Activated naive CD8-positive, alpha-beta T cell treated with anti-CD3 and anti-CD28 coated beads, Interleukin-2, amount 10 ng/mL, durations not matched to agents 7 days and 5 days (primary cell): ENCODE data around the gene RANBP17. TPM values are rescaled to one million over a fixed set of nuclear protein-coding genes. Genes with fewer than 3 reads are reported as not detected.
"Not testable (repeated sequence)": the region's sequence is repeated elsewhere in the genome, so short reads cannot be mapped to it uniquely, and the experiment has no call there.

Experiments
- ATAC-seq: fragments of 150-1000 bp; cut with Tn5 transposase; one replicate; pipeline ENCODE4 v1.10.0; 2021; ENCODE audit warnings: low read depth, moderate library complexity
- POLR2A ChIA-PET: fragments of 350-600 bp; sonication (Branson Sonifier 250); formaldehyde crosslinking; loops from one replicate; lab custom pipeline; 2021; ENCODE audit warnings: antibody characterized with exemption; lab: Charles Lee
- DNase-seq: peaks from one replicate; pipeline ENCODE4 v3.0.0; 2021
- H3K27ac Mint-ChIP-seq: one replicate; pipeline ENCODE4 v1.8.0; 2022; ENCODE audit warnings: mild to moderate bottlenecking, mixed read lengths
- H3K27me3 Mint-ChIP-seq: one replicate; pipeline ENCODE4 v1.8.0; 2022; ENCODE audit warnings: mild to moderate bottlenecking, moderate library complexity, mixed read lengths
- H3K36me3 Mint-ChIP-seq: one replicate; pipeline ENCODE4 v1.8.0; 2021; ENCODE audit warnings: mild to moderate bottlenecking, mixed read lengths
- H3K4me1 Mint-ChIP-seq: one replicate; pipeline ENCODE4 v1.8.0; 2021; ENCODE audit warnings: mixed read lengths
- H3K4me3 Mint-ChIP-seq: one replicate; pipeline ENCODE4 v1.8.0; 2022; ENCODE audit warnings: mild to moderate bottlenecking, moderate library complexity, mixed read lengths
- H3K9me3 Mint-ChIP-seq: one replicate; pipeline ENCODE4 v1.8.0; 2021; ENCODE audit warnings: mixed read lengths
- total RNA-seq, 2 experiments: library from RNA; stranded (reverse); gene quantifications; one replicate each; pipeline ENCODE4 v1.2.3, GENCODE V29; 2021

RANBP17 gene
- total RNA-seq, 2 experiments from 2014 or later = 0.53 TPM; not detected in 1

- DNase-seq = no peak
- Mint-ChIP-seq H3K36me3 (no peaks in the 10 kb centered on the region), H3K4me3 (no peak overlapping the region), H3K27ac (no peak overlapping the region), H3K9me3 (no peaks in the 10 kb centered on the region), H3K4me1 (no peaks in the 10 kb centered on the region), H3K27me3 (no peaks in the 10 kb centered on the region)
- POLR2A ChIA-PET = no interaction called here
- ATAC-seq = no peak
Observed at GRCh38 chr5:171023508-171023907, 161.7 kb downstream of the RANBP17 start.

DNA sequence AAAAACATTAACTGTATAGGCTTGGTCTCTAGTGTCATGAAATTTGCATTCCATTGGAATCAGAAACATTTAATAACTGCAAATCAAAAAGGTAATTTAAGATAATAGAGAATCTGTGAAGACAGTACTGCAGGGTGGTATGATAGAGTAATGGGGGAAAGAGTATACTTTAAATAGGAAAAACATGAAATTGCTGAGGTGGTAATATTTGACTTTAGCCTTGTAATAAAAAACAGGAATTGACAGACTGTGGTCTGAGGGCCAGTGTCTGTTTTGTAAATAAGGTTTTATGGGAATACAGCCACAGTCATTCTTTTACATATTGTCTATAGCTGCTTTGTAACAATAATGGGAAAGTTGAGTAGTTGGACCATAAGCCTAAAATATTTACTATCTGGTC lies 162.3 kb downstream of the RANBP17 start:
- no peaks in the 10 kb centered on the region for H3K27me3 Mint-ChIP-seq
- no peaks in the 10 kb centered on the region for H3K9me3 Mint-ChIP-seq
- H3K4me1 Mint-ChIP-seq = no peaks in the 10 kb centered on the region
- H3K36me3 Mint-ChIP-seq = no peaks in the 10 kb centered on the region
- H3K27ac Mint-ChIP-seq = no peak overlapping the region
- POLR2A ChIA-PET = no interaction called here
- no peak for ATAC-seq
- no peak for DNase-seq
- H3K4me3 Mint-ChIP-seq = no peak overlapping the region

DNA sequence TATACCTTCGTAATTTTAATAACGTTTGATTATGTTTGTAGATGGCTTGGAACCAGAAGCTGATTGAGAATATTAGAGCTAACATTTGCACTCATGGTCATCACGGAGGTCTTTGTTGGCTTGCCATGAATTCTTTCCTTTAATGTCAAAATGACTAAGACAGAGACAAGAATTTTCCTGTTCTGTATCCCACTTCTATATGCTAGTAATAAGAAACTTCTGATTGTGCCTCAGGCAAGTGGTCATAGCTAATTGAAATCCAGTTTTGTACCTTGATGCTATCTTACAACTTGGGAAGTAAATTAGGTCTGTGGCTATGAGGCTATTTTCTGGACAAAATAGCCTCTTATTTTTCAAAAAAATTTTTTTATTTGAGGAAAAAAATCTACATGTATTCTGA lies 167.6 kb downstream of the RANBP17 start:
- peaks cover 2% of the 10 kb centered on the region for H3K27me3 Mint-ChIP-seq
- no peaks in the 10 kb centered on the region for H3K36me3 Mint-ChIP-seq
- ATAC-seq = no peak
- H3K27ac Mint-ChIP-seq = no peak overlapping the region
- POLR2A ChIA-PET = no interaction called here
- DNase-seq = no peak
- no peak overlapping the region for H3K4me3 Mint-ChIP-seq
- no peaks in the 10 kb centered on the region for H3K9me3 Mint-ChIP-seq
- H3K4me1 Mint-ChIP-seq = no peaks in the 10 kb centered on the region

- POLR2A ChIA-PET = no interaction called here
- Mint-ChIP-seq H3K4me1 (no peaks in the 10 kb centered on the region), H3K9me3 (no peaks in the 10 kb centered on the region), H3K36me3 (no peaks in the 10 kb centered on the region), H3K4me3 (no peak overlapping the region), H3K27ac (no peak overlapping the region), H3K27me3 (peaks cover 2% of the 10 kb centered on the region)
- DNase-seq (no peak), ATAC-seq (no peak)
Observed at GRCh38 chr5:171031977-171032376, 170.2 kb downstream of the RANBP17 start.

DNA sequence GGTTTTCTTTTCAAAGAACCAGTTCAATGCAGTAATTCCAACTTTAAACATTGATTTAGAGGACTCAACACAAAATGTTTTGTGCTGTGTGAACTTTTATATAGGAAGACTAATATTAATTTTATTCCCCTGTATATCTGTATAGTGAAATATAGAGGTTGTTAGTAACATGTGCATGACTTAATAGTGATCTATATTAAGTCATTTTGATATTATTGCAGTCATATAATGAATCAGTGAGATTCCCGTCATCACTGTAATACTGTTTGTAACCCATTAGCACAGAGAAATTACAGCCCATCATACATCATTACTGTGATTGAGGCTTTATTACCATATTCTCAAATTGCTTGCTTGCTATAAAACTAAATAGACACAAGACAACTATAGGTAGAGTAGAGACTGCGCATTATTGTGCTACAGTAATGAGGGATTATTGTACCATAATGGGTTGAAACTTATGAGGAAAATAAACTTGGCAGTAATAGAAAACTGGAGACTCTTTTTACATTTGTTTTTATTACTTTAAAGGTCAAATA lies 170.7 kb downstream of the RANBP17 start:
- H3K4me3 Mint-ChIP-seq = no peak overlapping the region
- H3K27ac Mint-ChIP-seq = no peak overlapping the region
- DNase-seq = no peak
- H3K4me1 Mint-ChIP-seq = no peaks in the 10 kb centered on the region
- H3K9me3 Mint-ChIP-seq = no peaks in the 10 kb centered on the region
- H3K27me3 Mint-ChIP-seq = peaks cover 2% of the 10 kb centered on the region
- no peaks in the 10 kb centered on the region for H3K36me3 Mint-ChIP-seq
- POLR2A ChIA-PET = no interaction called here
- ATAC-seq = no peak

DNA sequence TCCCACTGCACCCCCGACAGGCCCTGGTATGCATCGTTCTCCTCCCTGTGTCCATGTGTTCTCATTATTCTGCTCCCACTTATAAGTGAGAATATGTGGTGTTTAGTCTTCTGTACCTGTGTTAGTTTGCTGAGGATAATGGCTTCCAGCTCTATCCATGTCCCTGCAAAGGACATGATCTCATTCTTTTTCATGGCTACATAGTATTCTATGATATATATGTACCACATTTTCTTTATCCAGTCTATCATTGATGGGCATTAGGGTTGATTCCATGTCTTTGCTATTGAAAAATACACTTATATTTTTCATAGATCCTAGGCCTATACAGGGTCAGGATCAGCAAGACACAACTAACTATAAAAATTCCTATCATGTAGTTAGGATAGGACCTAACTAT lies 180.1 kb downstream of the RANBP17 start:
- H3K36me3 Mint-ChIP-seq, ATAC-seq, H3K27ac Mint-ChIP-seq, H3K9me3 Mint-ChIP-seq, DNase-seq, H3K27me3 Mint-ChIP-seq, H3K4me1 Mint-ChIP-seq, H3K4me3 Mint-ChIP-seq, POLR2A ChIA-PET: not testable (repeated sequence)

- Mint-ChIP-seq H3K27ac (no peak overlapping the region), H3K27me3 (no peaks in the 10 kb centered on the region), H3K4me3 (no peak overlapping the region), H3K36me3 (no peaks in the 10 kb centered on the region), H3K4me1 (no peaks in the 10 kb centered on the region), H3K9me3 (peaks cover 3% of the 10 kb centered on the region)
- DNase-seq = no peak
- POLR2A ChIA-PET = no interaction called here
- ATAC-seq = no peak
Observed at GRCh38 chr5:171050916-171051315, 189.1 kb downstream of the RANBP17 start.

- DNase-seq (no peak), ATAC-seq (no peak)
- Mint-ChIP-seq H3K9me3 (peaks cover 6% of the 10 kb centered on the region), H3K4me1 (no peaks in the 10 kb centered on the region), H3K36me3 (no peaks in the 10 kb centered on the region), H3K27ac (no peak overlapping the region), H3K4me3 (no peak overlapping the region), H3K27me3 (no peaks in the 10 kb centered on the region)
- POLR2A ChIA-PET = no interaction called here
Observed at GRCh38 chr5:171055875-171056454, 194.1 kb downstream of the RANBP17 start.

- POLR2A ChIA-PET = no interaction called here
- H3K4me1 Mint-ChIP-seq = no peaks in the 10 kb centered on the region
- no peaks in the 10 kb centered on the region for H3K27me3 Mint-ChIP-seq
- no peak overlapping the region for H3K4me3 Mint-ChIP-seq
- ATAC-seq = no peak
- peaks cover 11% of the 10 kb centered on the region for H3K9me3 Mint-ChIP-seq
- H3K27ac Mint-ChIP-seq = no peak overlapping the region
- DNase-seq = no peak
- H3K36me3 Mint-ChIP-seq = no peaks in the 10 kb centered on the region
Observed at GRCh38 chr5:171067540-171068130, 205.8 kb downstream of the RANBP17 start.

GRCh38 chr5:171074747-171075146 lies 212.9 kb downstream of the RANBP17 start:
- Mint-ChIP-seq H3K9me3 (no peaks in the 10 kb centered on the region), H3K36me3 (no peaks in the 10 kb centered on the region), H3K4me1 (no peaks in the 10 kb centered on the region), H3K4me3 (no peak overlapping the region), H3K27ac (no peak overlapping the region), H3K27me3 (peaks cover 2% of the 10 kb centered on the region)
- DNase-seq (no peak), ATAC-seq (no peak)
- POLR2A ChIA-PET = no interaction called here

DNA sequence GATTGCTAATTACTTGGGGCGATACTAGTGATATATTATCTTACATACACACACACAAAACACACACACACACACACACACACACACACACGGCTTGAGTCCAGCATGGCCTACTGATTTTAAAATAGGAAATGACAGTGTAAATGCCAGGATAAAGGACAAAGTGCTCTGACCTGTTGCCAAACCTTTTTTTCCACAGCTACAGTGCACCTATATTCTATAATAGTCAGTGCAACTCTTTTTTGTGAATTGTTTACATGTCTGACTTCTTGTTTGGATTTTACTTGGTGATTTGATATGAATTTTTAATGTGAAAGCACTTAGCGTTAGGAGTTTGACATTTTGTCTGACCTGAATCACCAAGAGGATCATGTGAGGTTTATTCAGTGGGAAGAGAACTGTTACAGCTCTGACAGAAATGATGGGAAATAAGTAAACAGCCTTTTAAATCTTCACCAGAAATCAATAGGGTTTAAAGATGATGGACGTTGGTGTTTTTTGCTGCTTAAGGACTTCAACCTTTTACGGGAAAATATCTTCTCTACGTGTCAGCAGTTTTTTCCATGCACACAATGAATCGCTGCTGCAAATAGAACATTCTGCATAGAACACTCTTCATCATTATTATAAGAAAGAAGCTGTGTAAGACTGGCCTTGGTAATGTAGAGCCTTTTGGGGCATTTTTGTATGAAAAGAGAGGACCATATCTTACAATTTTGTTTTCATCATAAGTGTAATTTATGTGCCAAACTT lies 218.5 kb downstream of the RANBP17 start:
- POLR2A ChIA-PET = no interaction called here
- DNase-seq (no peak), ATAC-seq (no peak)
- H3K4me1 Mint-ChIP-seq = no peaks in the 10 kb centered on the region
- no peaks in the 10 kb centered on the region for H3K36me3 Mint-ChIP-seq
- no peak overlapping the region for H3K4me3 Mint-ChIP-seq
- no peaks in the 10 kb centered on the region for H3K9me3 Mint-ChIP-seq
- peaks cover 2% of the 10 kb centered on the region for H3K27me3 Mint-ChIP-seq
- no peak overlapping the region for H3K27ac Mint-ChIP-seq

DNA sequence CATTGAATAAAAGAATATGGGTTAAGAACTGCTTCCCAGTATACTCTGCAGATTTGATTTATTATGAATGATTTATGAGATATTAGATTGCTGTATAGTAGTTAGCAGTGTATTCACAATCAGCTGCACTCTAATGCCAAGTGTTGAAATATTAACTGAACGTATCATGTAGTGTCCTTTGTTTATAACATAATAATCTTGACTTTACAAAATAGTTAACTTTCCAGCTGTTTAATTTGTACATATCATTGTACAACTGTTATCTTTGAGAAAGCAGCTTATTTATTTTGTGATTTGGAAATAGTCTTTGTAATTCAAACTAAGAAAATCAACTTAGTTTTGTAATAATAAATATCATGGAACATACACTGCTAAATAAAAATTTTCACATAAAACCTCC lies 219.5 kb downstream of the RANBP17 start:
- Mint-ChIP-seq H3K27ac (no peak overlapping the region), H3K9me3 (no peaks in the 10 kb centered on the region)

DNA sequence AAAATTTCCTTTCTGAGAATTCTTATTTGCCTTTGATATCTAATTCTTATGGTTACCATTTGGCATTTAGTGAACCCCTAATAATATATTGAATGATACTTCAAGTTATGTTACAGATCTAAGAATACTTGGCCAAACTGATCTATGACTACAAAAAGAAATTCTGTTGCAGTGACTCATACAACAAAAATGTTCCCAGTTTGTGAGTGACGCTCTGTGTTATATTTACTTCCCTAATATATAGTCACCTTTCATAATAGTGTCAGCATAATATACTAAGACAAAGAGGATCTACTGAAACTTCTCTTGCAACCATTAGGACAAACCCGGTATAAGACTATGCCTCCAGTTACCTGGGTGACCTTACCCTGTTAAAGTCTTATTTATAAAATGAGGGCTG lies 230.4 kb downstream of the RANBP17 start:
- DNase-seq (no peak), ATAC-seq (no peak)
- no peak overlapping the region for H3K4me3 Mint-ChIP-seq
- no peaks in the 10 kb centered on the region for H3K36me3 Mint-ChIP-seq
- H3K27me3 Mint-ChIP-seq = no peaks in the 10 kb centered on the region
- H3K27ac Mint-ChIP-seq = no peak overlapping the region
- H3K9me3 Mint-ChIP-seq = peaks cover 6% of the 10 kb centered on the region
- POLR2A ChIA-PET = no interaction called here
- H3K4me1 Mint-ChIP-seq = no peaks in the 10 kb centered on the region

More for the DNA sequence above, 219.5 kb downstream of the RANBP17 start:
- ATAC-seq (no peak), DNase-seq (no peak)
- peaks cover 2% of the 10 kb centered on the region for H3K27me3 Mint-ChIP-seq
- H3K36me3 Mint-ChIP-seq = no peaks in the 10 kb centered on the region
- H3K4me3 Mint-ChIP-seq = no peak overlapping the region
- H3K4me1 Mint-ChIP-seq = no peaks in the 10 kb centered on the region
- POLR2A ChIA-PET = no interaction called here

- POLR2A ChIA-PET = no interaction called here
- Mint-ChIP-seq H3K9me3 (peaks cover 6% of the 10 kb centered on the region), H3K4me3 (no peak overlapping the region), H3K4me1 (no peaks in the 10 kb centered on the region), H3K27me3 (no peaks in the 10 kb centered on the region), H3K27ac (no peak overlapping the region), H3K36me3 (no peaks in the 10 kb centered on the region)
- DNase-seq (no peak), ATAC-seq (no peak)
Observed at GRCh38 chr5:171093598-171093997, 231.8 kb downstream of the RANBP17 start.
